Head of caudate nucleus (tissue), 42 donors: ENCODE results near the gene ASTN2.

Source experiments
- DNase-seq, 42 donors: peaks; one replicate each; pipeline versions ENCODE4 v3.0.0 to v3.0.0-alpha.2; 2020 to 2021; ENCODE audit warnings: mixed read lengths in 7 of 42
- intact Hi-C: fragments of 100-400 bp; cut with DNase I; formaldehyde crosslinking; loops from one replicate; pipeline ENCODE4 v1.15.0; 2022

Gene ASTN2

GRCh38 chr9:116494815-116495634, 919.8 kb downstream of the ASTN2 start:
- peak in 32 of 42 donors; percentile 5 to 73 (median 39) for DNase-seq
- intact Hi-C loops: no loop called here

DNA sequence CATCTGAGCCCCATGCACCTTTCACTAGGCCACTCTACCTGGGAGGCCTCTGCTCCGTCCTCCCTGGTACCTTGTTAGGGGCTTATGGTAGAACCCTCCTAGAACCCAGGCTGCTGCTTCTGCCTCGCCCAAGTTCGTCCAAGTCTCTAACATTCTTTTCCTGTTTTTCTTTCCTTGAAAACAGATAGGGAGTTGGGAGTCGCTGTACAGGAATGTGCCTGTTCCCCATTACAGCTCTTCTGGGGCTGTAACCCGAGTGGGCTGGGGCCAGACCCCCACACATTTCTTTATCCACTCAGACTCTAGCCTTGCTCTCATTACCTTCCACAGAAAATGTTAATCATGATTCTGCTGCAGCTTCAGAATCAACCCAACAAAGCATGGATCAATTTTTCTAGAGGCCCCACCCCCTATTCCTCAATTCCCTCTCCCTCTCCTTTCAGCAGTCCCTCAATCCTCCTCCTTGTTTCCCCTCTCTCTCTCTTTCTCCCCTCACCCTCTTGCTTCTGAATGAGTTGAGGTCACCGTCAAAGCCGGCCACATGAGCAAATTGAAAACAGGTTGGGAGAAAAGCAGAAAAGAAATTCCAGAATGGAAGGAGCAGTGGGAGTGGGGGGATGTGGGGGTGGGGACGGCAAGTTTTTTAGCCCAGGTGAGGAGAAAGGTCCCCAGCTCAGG, 921.5 kb downstream of the ASTN2 start:
- intact Hi-C loops: no loop called here

GRCh38 chr9:116491659-116492058, 923.2 kb downstream of the ASTN2 start:
- no peak for DNase-seq
- intact Hi-C loops: no loop called here

More for the DNA sequence above, 921.5 kb downstream of the ASTN2 start:
- DNase-seq: no peak

DNA sequence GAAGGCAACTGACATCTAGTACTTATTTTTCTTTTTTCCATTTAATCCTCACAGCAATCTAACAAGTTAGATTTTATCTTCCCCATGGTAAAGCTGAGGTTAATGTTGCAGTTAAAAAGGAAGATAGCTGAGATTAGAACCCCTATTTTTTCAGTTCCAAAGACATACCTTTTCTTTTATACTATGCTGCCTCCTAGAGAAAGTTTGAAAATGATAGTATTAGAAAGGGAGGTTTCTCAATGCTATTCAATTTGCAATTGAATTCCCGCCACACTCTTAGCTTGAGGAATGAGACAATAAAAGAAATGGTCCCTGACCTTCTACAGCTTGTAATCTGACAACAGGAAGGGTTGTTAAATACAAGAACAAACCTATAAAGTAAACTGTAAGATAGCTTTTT, 923.6 kb downstream of the ASTN2 start:
- no peak for DNase-seq
- intact Hi-C loops: no loop called here

DNA sequence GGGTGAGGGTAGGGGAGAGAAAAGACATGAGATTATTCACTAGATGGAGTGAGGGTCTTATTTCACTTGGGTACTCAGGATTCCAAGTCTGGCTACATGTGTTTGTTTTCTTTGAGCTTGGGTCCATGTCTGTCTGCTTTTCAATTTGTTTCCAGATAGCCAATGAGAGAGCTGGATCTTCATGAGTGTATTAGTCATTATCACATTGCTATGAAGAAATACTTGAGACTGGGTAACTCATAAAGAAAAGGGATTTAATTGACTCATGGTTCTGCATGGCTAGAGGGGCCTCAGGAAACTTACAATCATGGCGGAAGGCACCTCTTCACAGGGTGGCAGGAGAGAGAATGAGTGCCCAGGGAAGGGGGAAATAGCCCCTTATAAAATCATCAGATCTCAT, 924.5 kb downstream of the ASTN2 start:
- no peak for DNase-seq
- intact Hi-C loops: no loop called here

DNA sequence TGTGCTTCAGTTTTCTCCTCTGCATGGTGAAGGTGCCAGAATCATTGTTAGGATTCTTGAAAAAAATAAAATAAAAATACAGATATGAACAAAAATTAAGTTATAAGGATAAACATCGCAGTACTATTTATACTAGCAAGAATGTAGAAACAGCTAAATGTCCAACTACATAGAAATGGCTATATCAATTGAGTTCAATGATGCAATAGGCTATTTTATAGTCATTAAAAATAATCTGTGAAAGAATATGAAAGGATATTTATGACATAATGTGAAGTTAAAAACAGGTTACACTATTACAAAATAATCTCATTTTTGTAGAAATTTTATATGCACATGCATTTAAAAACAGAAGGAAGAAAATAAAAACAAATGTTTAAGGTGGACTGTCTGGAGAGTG, 926.5 kb downstream of the ASTN2 start:
- intact Hi-C loops: no loop called here
- no peak for DNase-seq

DNA sequence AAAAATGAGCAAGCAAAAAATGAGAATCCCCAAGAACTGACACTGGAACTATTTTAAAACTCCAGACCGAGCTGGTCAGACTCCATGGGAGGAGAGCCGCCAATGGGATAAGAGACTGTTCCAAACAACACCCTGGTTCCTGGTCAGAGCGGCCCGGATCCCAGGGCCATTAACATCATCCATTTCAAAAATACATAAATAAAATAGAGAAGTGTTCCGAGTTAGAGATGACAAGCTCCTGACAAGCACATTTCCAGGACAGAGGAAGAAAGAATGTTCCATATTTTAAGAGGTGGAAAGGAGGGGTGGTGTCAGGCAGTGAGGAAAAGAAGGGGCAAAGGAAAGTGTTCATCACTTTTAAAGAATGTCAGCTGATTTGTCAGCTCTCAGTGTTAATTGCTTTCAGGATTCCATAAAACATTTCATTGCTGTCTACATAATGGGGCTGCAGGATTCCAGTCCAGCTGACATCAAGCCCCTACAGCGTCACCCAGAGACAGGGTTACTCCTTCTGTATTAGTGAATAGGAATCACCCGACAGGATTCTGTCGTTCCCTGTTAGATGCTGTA, 930.3 kb downstream of the ASTN2 start:
- intact Hi-C loops: no loop called here
- no peak for DNase-seq

GRCh38 chr9:116483622-116484491, 931.0 kb downstream of the ASTN2 start:
- intact Hi-C loops: no loop called here

GRCh38 chr9:116482740-116483139, 932.1 kb downstream of the ASTN2 start:
- DNase-seq: peak in 33 of 42 donors; percentile 4 to 68 (median 33)
- intact Hi-C loops: no loop called here

More at GRCh38 chr9:116483622-116484491, 931.0 kb downstream of the ASTN2 start:
- no peak for DNase-seq

GRCh38 chr9:116480700-116481099, 934.2 kb downstream of the ASTN2 start:
- peak in 3 of 42 donors; percentile 4 to 32 (median 23) for DNase-seq
- intact Hi-C loops: no loop called here

DNA sequence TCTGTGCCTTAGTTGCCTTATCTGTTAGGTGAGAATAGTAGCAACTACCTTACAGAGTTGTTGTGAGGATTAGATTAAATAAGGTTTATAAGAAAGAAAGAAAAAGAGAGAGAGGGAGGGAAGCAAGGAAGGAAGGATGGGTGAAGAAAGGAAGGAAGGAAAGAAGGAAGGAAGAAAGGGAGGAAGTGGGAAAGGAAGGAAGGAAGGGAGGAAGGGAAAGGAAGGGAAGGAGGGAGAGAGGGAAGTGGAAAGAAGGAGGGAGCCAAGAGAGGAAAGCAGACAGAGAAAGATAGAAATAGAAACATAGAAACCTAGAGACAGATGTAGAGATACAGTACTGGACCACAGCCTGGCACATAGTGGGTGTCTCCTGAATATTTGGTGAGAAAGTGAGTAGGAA, 934.9 kb downstream of the ASTN2 start:
- intact Hi-C loops: no loop called here
- no peak for DNase-seq

DNA sequence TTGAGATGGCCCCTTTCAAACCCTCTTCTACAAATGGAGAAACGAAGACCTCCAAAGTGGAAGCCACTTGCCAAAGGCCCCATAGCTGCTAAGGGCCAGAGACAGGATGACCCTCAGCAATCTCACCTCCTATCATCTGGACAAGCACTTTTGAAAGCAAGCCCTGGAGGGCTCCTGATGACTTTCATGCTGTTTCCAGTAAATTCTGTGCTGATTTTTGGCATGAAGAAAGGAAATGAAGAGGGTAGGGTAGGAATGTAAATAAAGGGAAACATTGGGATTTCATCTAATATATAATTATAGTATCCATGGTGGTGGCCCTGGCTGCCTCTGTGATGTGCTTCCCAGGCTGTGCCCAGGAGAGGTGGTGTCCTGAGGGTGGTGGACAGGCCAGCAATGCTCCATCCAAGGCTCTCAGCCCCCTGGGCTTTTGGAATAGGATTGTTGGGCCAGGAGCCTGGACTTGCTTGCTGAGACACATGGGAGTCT, 935.8 kb downstream of the ASTN2 start:
- intact Hi-C loops: no loop called here

GRCh38 chr9:116477584-116478141, 937.2 kb downstream of the ASTN2 start:
- intact Hi-C loops: no loop called here
- DNase-seq: no peak

More for the DNA sequence above, 935.8 kb downstream of the ASTN2 start:
- no peak for DNase-seq

- DNase-seq: peak in 21 of 42 donors; percentile 11 to 56 (median 28)
These were observed 937.9 kb downstream of the ASTN2 start for GRCh38 chr9:116476935-116477381.

DNA sequence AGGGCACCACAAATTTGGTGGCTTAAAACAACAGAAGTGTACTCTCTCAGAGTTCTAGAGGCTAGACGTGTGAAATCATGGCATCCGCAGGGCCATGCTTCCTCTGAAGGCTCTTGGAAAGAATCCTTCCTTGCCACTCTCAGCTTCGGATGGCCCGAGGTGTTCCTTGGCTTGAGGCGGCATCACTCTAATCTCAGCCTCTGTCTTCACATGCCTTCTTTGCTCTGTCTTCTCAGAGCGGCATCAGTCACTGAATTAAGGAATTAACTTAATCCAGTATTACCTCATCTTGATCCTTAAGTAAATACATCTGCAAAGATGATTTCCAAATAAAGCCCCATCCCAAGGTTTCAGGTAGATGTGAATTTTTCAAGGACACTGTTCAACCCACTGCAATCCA, 938.9 kb downstream of the ASTN2 start:
- intact Hi-C loops: no loop called here

More at GRCh38 chr9:116476935-116477381, 937.9 kb downstream of the ASTN2 start:
- intact Hi-C loops: no loop called here

DNA sequence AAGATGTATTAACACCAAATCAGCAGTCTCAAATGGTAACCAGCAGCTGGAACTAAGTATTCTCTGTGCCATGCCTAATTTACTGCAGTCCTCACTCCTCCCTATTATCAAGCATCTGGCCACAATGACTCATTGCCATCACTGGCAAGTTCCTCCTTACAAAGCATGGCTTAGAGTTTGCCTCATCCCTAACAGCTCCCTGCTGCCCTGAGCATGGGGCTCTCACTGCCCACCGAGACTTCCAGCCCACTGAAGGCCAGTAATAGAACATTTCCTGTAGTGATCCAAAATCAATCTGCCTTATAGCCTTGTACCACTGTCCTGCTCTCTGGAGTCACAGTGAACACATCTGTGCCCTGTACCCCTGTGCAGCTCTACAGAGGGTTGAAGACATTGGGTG, 939.7 kb downstream of the ASTN2 start:
- intact Hi-C loops: no loop called here
- no peak for DNase-seq

More for the DNA sequence above, 938.9 kb downstream of the ASTN2 start:
- DNase-seq: no peak

DNA sequence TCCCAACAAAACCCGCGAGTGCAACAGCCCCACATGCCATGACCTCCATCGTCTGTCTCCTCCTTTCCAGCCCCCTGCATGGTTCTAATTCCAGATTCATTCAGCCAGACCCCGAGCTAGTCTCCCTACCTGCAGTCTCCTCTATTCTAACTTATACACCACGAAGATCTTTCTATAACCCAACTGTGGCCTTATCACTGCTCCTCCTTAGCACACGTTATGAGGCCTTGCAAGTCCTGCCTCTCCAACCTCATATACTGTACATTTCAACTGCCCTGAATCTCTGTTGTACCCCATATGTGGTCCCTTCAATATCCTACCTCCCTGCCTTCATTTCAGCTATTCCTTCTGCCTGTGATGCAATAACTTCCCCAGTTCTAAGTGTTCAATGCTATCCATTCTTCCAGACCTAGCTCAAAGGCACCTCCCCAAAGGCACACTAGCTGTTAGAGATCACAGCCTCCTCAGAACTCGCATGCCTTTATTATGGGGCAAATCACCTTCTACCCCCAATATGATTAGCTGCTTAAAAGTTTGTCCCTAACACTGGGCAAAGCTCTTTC, 942.8 kb downstream of the ASTN2 start:
- DNase-seq: no peak
- intact Hi-C loops: no loop called here
